Tibial artery (tissue), 4 donors: ENCODE results near the gene TP53.

ENCODE experiments used
- DNase-seq, 2 donors: peaks; one replicate each; pipeline ENCODE4 v3.0.0-alpha.2; 2019
- H3K27ac ChIP-seq, 2 donors: fragments of 200-600 bp; sonication (generic) in 1 of 2; 1 replicate in 1 of 2; 2 replicates in 1 of 2; pipeline ENCODE4 v1.5.1; 2018 to 2019; ENCODE audit warnings: mild to moderate bottlenecking in 1 of 2
- H3K27me3 ChIP-seq, 2 donors: fragments of 200-600 bp; sonication (generic) in 1 of 2; one replicate each; pipeline versions ENCODE4 v1.5.1 to v1.6.0; 2016 to 2019
- H3K36me3 ChIP-seq, 3 donors: fragments of 200-600 bp; sonication (generic) in 2 of 3; one replicate each; pipeline ENCODE4 v1.5.1; 2016 to 2019; ENCODE audit warnings: mild to moderate bottlenecking in 2 of 3
- H3K4me1 ChIP-seq, 4 donors: fragments of 200-600 bp; sonication (generic) in 2 of 4; 1 replicate in 3 of 4; 2 replicates in 1 of 4; pipeline ENCODE4 v1.5.1; 2016 to 2019
- H3K4me3 ChIP-seq, 2 donors: fragments of 200-600 bp; sonication (generic) in 1 of 2; 1 replicate in 1 of 2; 2 replicates in 1 of 2; pipeline ENCODE4 v1.5.1; 2018 to 2019; ENCODE audit warnings: mild to moderate bottlenecking in 2 of 2
- H3K9me3 ChIP-seq, 3 donors: fragments of 200-600 bp; sonication (generic) in 1 of 3; one replicate each; pipeline ENCODE4 v1.5.1; 2016 to 2019
- CTCF ChIP-seq, 2 experiments: fragments of 200-600 bp in 1 of 2; fragments of 450-650 bp in 1 of 2; IDR thresholded peaks; one replicate each; pipeline ENCODE4 v1.5.1; 2017 to 2019; ENCODE audit warnings: antibody characterized with exemption in 2 of 2, mild to moderate bottlenecking in 1 of 2, moderate library complexity in 1 of 2
- intact Hi-C: fragments of 100-400 bp; cut with DNase I; formaldehyde crosslinking; loops from one replicate; pipeline ENCODE4 v1.15.0; 2023; ENCODE audit warnings: low total_unique reads

The TP53 gene

GRCh38 chr17:7687072-7687907, at the start of gene TP53:
Gene TP53 (minus strand): TSS chr17:7687490. CDS start chr17:7676594, 10,896 bp downstream.
- H3K27me3 ChIP-seq, result no peaks in the 10 kb centered on the region
- H3K4me1 ChIP-seq, result peaks cover 0 to 33% (median 21%) of the 10 kb centered on the region in 4 donors
- no peaks in the 10 kb centered on the region for H3K9me3 ChIP-seq
- H3K36me3 ChIP-seq, result no peaks in the 10 kb centered on the region
- peak within 1 kb of the TSS; percentile 93 to 94 for H3K27ac ChIP-seq
- intact Hi-C loops, result loop anchor here (5.0 kb wide), 1 partner anchor 60 kb away; the partner anchor contains the start of gene SAT2
- DNase-seq, result peak; percentile 90 to 94
- H3K4me3 ChIP-seq, result peak within 1 kb of the TSS; percentile 82 to 87
- TF ChIP-seq CTCF (IDR thresholded peaks at IDR 0.05), result no peak

- H3K27ac ChIP-seq, result no peak overlapping the region
- H3K4me1 ChIP-seq, result no peaks in the 10 kb centered on the region
- no peak for DNase-seq
- TF ChIP-seq CTCF (IDR thresholded peaks at IDR 0.05), result no peak
- H3K4me3 ChIP-seq, result no peak overlapping the region
- intact Hi-C loops, result no loop called here
- H3K36me3 ChIP-seq, result no peaks in the 10 kb centered on the region
- H3K27me3 ChIP-seq, result peaks cover 0 to 14% of the 10 kb centered on the region in 2 donors
- no peaks in the 10 kb centered on the region for H3K9me3 ChIP-seq
Measured at GRCh38 chr17:7732981-7733539, 45.8 kb upstream of the TP53 start.

- intact Hi-C loops, result no loop called here
- Histone ChIP-seq H3K4me1 (no peaks in the 10 kb centered on the region), H3K4me3 (no peak overlapping the region), H3K27ac (no peak overlapping the region), H3K9me3 (no peaks in the 10 kb centered on the region), H3K36me3 (no peaks in the 10 kb centered on the region), H3K27me3 (peaks cover 0 to 23% of the 10 kb centered on the region in 2 donors)
- DNase-seq, result no peak
- no peak for TF ChIP-seq CTCF (IDR thresholded peaks at IDR 0.05)
Measured at GRCh38 chr17:7729816-7730215, 42.5 kb upstream of the TP53 start.

GRCh38 chr17:7727886-7728285, 40.6 kb upstream of the TP53 start:
- peaks cover 0 to 37% of the 10 kb centered on the region in 2 donors for H3K27me3 ChIP-seq
- TF ChIP-seq CTCF (IDR thresholded peaks at IDR 0.05), result no peak
- intact Hi-C loops, result no loop called here
- H3K4me1 ChIP-seq, result no peaks in the 10 kb centered on the region
- no peak overlapping the region for H3K27ac ChIP-seq
- no peak for DNase-seq
- no peaks in the 10 kb centered on the region for H3K9me3 ChIP-seq
- no peaks in the 10 kb centered on the region for H3K36me3 ChIP-seq
- H3K4me3 ChIP-seq, result no peak overlapping the region

GRCh38 chr17:7721612-7722011, 34.3 kb upstream of the TP53 start:
- Histone ChIP-seq H3K27ac (no peak overlapping the region), H3K36me3 (no peaks in the 10 kb centered on the region), H3K4me3 (no peak overlapping the region), H3K4me1 (peaks cover 0 to 18% (median 10%) of the 10 kb centered on the region in 4 donors), H3K9me3 (no peaks in the 10 kb centered on the region), H3K27me3 (peaks cover 0 to 48% of the 10 kb centered on the region in 2 donors)
- intact Hi-C loops, result no loop called here
- TF ChIP-seq CTCF (IDR thresholded peaks at IDR 0.05), result no peak
- no peak for DNase-seq
